ENCODE measurements around the gene MUC4. TPM values are rescaled to one million over a fixed set of nuclear protein-coding genes. Genes with fewer than 3 reads are reported as not detected.
A peak's percentile ranks its signal among the peaks of the same experiment; 100 is the strongest.

Gene MUC4
- total and polyA plus RNA-seq, 9 of the 15 experiments (the other 6 are each of a cell fraction or from before 2014, with no cell fraction given): under 0.01 to 0.21 (median 0.10) TPM; not detected in 4

DNA sequence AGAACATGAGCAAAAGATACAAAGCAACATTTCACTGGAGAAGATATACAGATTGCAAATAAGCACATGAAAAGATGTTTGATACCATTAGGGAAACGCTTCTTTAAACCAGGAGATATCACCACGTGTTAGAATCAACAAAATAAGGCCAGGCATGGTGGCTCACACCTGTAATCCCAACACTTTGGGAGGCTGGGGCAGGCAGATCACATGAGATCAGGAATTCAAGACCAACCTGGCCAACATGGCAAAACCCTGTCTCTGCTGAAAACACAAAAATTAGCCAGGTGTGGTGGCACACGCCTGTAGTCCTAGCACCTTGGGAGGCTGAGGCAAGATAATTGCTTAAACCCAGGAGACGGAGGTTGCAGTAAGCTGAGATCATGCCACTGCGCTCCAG is 111.4 kb downstream of the MUC4 start (continued):
- TF ChIP-seq, protein P1, sequence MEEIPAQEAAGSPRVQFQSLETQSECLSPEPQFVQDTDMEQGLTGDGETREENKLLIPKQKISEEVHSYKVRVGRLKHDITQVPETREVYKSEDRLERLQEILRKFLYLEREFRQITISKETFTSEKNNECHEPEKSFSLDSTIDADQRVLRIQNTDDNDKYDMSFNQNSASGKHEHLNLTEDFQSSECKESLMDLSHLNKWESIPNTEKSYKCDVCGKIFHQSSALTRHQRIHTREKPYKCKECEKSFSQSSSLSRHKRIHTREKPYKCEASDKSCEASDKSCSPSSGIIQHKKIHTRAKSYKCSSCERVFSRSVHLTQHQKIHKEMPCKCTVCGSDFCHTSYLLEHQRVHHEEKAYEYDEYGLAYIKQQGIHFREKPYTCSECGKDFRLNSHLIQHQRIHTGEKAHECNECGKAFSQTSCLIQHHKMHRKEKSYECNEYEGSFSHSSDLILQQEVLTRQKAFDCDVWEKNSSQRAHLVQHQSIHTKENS (CRISPR knock-in tag; IDR thresholded peaks at IDR 0.05): 0 out of 2 replicates have a peak, but pooled peaks have one; percentile 43
- TF ChIP-seq IRF2 (CRISPR knock-in tag; IDR thresholded peaks at IDR 0.05) (no peak), CBX2 (IDR thresholded peaks at IDR 0.05; ENCODE audit: insufficient read depth, low read length, poor library complexity, severe bottlenecking) (no peak), MYNN (IDR thresholded peaks at IDR 0.05) (peak; percentile 63), MYNN (CRISPR knock-in tag; IDR thresholded peaks at IDR 0.05) (no peak), FOXP1 (CRISPR knock-in tag; IDR thresholded peaks at IDR 0.05) (peak; percentile 43; the same call in 1 of the 2 replicates), SUPT5H (IDR thresholded peaks at IDR 0.05) (peak; percentile 55), CEBPG (CRISPR knock-in tag; IDR thresholded peaks at IDR 0.05) (peak; percentile 29; the same call in 1 of the 2 replicates), CEBPG (tag; conservative IDR thresholded peaks at IDR 0.05 in 1 of 2, IDR thresholded peaks at IDR 0.05 in 1 of 2) (no peak), POLR2A (conservative IDR thresholded peaks at IDR 0.05) (peak; percentile 66; the same call in 1 of the 2 replicates)
- TF ChIP-seq, protein P2, sequence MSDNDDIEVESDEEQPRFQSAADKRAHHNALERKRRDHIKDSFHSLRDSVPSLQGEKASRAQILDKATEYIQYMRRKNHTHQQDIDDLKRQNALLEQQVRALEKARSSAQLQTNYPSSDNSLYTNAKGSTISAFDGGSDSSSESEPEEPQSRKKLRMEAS (CRISPR knock-in tag; IDR thresholded peaks at IDR 0.05): 0 out of 2 replicates have a peak, but pooled peaks have one; percentile 10

DNA sequence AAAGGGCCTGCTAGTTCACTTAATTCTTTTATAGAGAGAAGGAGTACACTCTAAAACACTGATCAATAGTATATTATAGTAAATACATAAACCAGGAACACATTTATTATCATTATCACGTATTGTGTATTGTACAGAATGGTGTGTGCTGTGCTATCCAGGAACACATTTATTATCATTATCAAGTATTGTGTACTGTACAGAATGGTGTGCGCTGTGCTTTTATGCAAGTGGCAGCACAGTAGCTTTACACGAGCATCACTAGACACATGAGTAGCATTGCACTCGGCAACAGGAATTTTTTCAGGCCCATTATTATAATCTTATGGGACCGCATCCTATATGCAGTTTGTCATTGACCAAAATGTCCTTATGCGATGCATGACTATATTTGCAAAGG is 111.9 kb downstream of the MUC4 start:
- peaks cover 34% of the 10 kb centered on the region for H3K36me3 ChIP-seq (ENCODE audit: control insufficient read depth, insufficient read depth, low read length)
- no peak for DNase-seq (ENCODE audit: extremely low read depth in 1 of 4, low spot score in 3 of 4)
- no peak overlapping the region for H3K4me3 ChIP-seq
- H3K9me3 ChIP-seq (replicated peaks; ENCODE audit: control insufficient read depth, insufficient read depth, low read depth, low read length): no peaks in the 10 kb centered on the region
- intact Hi-C loops (cut with micrococcal nuclease): loop anchor here (10.0 kb wide), 1 partner anchor 425 kb away; the partner anchor contains the start of gene XXYLT1
- CTCF ChIA-PET (ENCODE audit: low intra/inter-chr PET ratio): no interaction called here
- H3K9ac ChIP-seq (ENCODE audit: insufficient read depth in 1 of 2, low read depth in 2 of 2, low read length in 2 of 2): no peak overlapping the region
- WGBS (ENCODE audit: insufficient coverage, low coverage, missing lambda C conversion rate): 84% methylated on average over 6 of the region's 6 CpGs
- ATAC-seq: no peak
- no TSS peak for BruUV-seq (replicated peaks)
- H3K4me1 ChIP-seq (replicated peaks in 1 of 2; ENCODE audit: control insufficient read depth in 2 of 2, insufficient read depth in 2 of 2, low read length in 2 of 2): peaks cover 7 to 16% of the 10 kb centered on the region in 2 experiments; a peak in 3 of 5 replicates
- H3K4me2 ChIP-seq (ENCODE audit: insufficient read depth, low read length): no peak overlapping the region
- no peak overlapping the region for H3K27ac ChIP-seq (ENCODE audit: extremely low read depth, low read depth, low read length)
- no peak for FAIRE-seq
- no peaks in the 10 kb centered on the region for H3K79me2 ChIP-seq (ENCODE audit: control insufficient read depth, insufficient read depth, low read length)
- POLR2A ChIA-PET: interaction anchor here (0.6 to 3.7 kb wide), 2 partner anchors 8 to 59 kb away, joined by 3 to 23 read pairs; no protein-coding TSS in a partner anchor
- in situ Hi-C loops (cut with MboI): loop anchor here (10.0 to 25.0 kb wide), 3 partner anchors 512 to 1955 kb away; partner anchors contain the start of genes RNF168, SLC51A, SMCO1 and ZDHHC19
- H4K20me1 ChIP-seq (replicated peaks; ENCODE audit: control insufficient read depth, insufficient read depth, low read length): no peaks in the 10 kb centered on the region
- H3K9me1 ChIP-seq (ENCODE audit: control insufficient read depth, insufficient read depth, low read length): no peaks in the 10 kb centered on the region
- H2AFZ ChIP-seq (ENCODE audit: low read depth, low read length): no peak overlapping the region
- H3K27me3 ChIP-seq (ENCODE audit: control insufficient read depth in 2 of 2, insufficient read depth in 2 of 2, low read length in 2 of 2): no peaks in the 10 kb centered on the region
- TF ChIP-seq ZNF165 (CRISPR knock-in tag; IDR thresholded peaks at IDR 0.05; ENCODE audit: borderline replicate concordance) (no peak), TBP (optimal IDR thresholded peaks at IDR 0.05; ENCODE audit: low read depth, low read length) (no peak), POLR2G (IDR thresholded peaks at IDR 0.05; ENCODE audit: low read depth, low read length) (0 out of 2 replicates have a peak, but pooled peaks have one; percentile 15), TGIF2 (CRISPR knock-in tag; IDR thresholded peaks at IDR 0.05) (no peak), ASH1L (IDR thresholded peaks at IDR 0.05; ENCODE audit: borderline replicate concordance, low read depth, partially characterized antibody) (no peak), EHMT2 (IDR thresholded peaks at IDR 0.05) (no peak), ZKSCAN1 (IDR thresholded peaks at IDR 0.05; ENCODE audit: low read depth, low read length) (no peak)
- TF ChIP-seq, protein P3, sequence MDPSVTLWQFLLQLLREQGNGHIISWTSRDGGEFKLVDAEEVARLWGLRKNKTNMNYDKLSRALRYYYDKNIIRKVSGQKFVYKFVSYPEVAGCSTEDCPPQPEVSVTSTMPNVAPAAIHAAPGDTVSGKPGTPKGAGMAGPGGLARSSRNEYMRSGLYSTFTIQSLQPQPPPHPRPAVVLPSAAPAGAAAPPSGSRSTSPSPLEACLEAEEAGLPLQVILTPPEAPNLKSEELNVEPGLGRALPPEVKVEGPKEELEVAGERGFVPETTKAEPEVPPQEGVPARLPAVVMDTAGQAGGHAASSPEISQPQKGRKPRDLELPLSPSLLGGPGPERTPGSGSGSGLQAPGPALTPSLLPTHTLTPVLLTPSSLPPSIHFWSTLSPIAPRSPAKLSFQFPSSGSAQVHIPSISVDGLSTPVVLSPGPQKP (CRISPR knock-in tag; IDR thresholded peaks at IDR 0.05): no peak
- TF ChIP-seq, protein P4, sequence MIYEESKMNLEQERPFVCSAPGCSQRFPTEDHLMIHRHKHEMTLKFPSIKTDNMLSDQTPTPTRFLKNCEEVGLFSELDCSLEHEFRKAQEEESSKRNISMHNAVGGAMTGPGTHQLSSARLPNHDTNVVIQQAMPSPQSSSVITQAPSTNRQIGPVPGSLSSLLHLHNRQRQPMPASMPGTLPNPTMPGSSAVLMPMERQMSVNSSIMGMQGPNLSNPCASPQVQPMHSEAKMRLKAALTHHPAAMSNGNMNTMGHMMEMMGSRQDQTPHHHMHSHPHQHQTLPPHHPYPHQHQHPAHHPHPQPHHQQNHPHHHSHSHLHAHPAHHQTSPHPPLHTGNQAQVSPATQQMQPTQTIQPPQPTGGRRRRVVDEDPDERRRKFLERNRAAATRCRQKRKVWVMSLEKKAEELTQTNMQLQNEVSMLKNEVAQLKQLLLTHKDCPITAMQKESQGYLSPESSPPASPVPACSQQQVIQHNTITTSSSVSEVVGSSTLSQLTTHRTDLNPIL (CRISPR knock-in tag; IDR thresholded peaks at IDR 0.05): 0 out of 2 replicates have a peak, but pooled peaks have one; percentile 36

Data from K562 (cell line).